Activated T-helper 2 cell treated with anti-CD3 and anti-CD28 coated beads, Interferon-gamma antibody, Interleukin-2, Interleukin-4, amounts not matched to agents 10 μg/mL and 5 μg/mL and 100 μg/mL, durations not matched to agents 14 hours and 24 hours and 36 hours (primary cell): Measurements from ENCODE around the gene SLC44A1. TPM values are rescaled to one million over a fixed set of nuclear protein-coding genes. Genes with fewer than 3 reads are reported as not detected.

ENCODE experiments used
- DNase-seq: peaks from one replicate; pipeline ENCODE4 v3.0.0; 2021; ENCODE audit warnings: low spot score
- H3K27ac Mint-ChIP-seq: one replicate; pipeline ENCODE4 v1.8.0; 2021; ENCODE audit warnings: mixed read lengths
- H3K27me3 Mint-ChIP-seq: one replicate; pipeline ENCODE4 v1.8.0; 2021; ENCODE audit warnings: low read depth, mixed read lengths
- H3K36me3 Mint-ChIP-seq: one replicate; pipeline ENCODE4 v1.8.0; 2021; ENCODE audit warnings: low read depth, mixed read lengths
- H3K4me1 Mint-ChIP-seq: one replicate; pipeline ENCODE4 v1.8.0; 2021; ENCODE audit warnings: low read depth, mixed read lengths
- H3K4me3 Mint-ChIP-seq: one replicate; pipeline ENCODE4 v1.8.0; 2021; ENCODE audit warnings: low read depth, mild to moderate bottlenecking, moderate library complexity, mixed read lengths
- H3K9me3 Mint-ChIP-seq: one replicate; pipeline ENCODE4 v1.8.0; 2021; ENCODE audit warnings: mixed read lengths
- intact Hi-C: fragments of 100-400 bp; cut with micrococcal nuclease; formaldehyde crosslinking; loops from one replicate; pipeline ENCODE4 v1.15.1; 2023
- total RNA-seq: library from RNA; stranded (reverse); gene quantifications from 2 replicates; pipeline ENCODE4 v1.2.3, GENCODE V29; 2022

Gene SLC44A1
- total RNA-seq, 1 donor from 2014 or later: 2.0 TPM

- Mint-ChIP-seq H3K4me1 (no peaks in the 10 kb centered on the region), H3K27me3 (peaks cover 6% of the 10 kb centered on the region), H3K9me3 (peaks cover 24% of the 10 kb centered on the region), H3K4me3 (no peak overlapping the region), H3K27ac (no peak overlapping the region), H3K36me3 (peaks cover 3% of the 10 kb centered on the region)
- no peak for DNase-seq
- intact Hi-C loops: no loop called here
These were observed 20.8 kb upstream of the SLC44A1 start for GRCh38 chr9:105223544-105224140.

DNA sequence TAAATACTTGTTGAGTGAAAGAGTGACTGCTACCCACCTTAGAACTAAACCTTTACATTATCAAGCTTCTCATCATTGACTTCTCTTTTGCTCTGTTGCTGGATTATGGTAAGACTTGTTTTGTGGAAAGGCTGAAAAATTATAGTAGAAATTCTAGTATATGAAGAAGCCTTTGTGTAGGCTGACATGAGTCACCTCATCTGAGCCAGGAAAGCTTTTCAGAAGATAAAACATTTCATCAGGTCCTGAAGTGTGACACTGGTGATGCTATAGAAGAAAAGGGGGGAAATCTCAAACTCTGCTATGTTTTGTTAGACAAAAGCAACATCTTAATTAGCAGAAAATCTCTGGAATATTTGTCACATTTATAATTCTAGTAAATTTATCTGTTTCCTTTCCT is 18.4 kb upstream of the SLC44A1 start:
- Mint-ChIP-seq H3K4me1 (no peaks in the 10 kb centered on the region), H3K36me3 (peaks cover 3% of the 10 kb centered on the region), H3K4me3 (no peak overlapping the region), H3K9me3 (peaks cover 24% of the 10 kb centered on the region), H3K27ac (no peak overlapping the region), H3K27me3 (peaks cover 13% of the 10 kb centered on the region)
- intact Hi-C loops: no loop called here
- DNase-seq: no peak

DNA sequence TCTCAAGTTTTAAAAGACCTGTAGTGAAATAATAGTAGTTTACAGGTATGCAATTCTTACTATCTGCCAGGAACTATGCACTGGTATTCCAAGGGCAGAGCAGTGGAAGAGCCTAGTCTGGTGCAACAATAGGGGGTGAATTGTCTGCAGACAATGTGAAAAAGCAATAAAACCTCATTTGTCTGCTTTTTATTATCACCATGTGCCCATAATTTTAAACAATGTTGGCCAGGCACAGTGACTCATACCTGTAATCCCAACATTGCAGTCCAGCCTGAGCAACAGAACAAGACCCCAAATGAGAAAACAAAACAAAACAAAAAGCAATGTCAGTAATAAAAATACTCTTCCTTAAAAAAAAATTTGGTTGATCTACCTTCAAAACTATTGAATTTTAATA is 12.2 kb upstream of the SLC44A1 start:
- Mint-ChIP-seq H3K27me3 (peaks cover 14% of the 10 kb centered on the region), H3K4me1 (no peaks in the 10 kb centered on the region), H3K4me3 (no peak overlapping the region), H3K9me3 (no peaks in the 10 kb centered on the region), H3K36me3 (no peaks in the 10 kb centered on the region), H3K27ac (no peak overlapping the region)
- no peak for DNase-seq
- intact Hi-C loops: no loop called here

DNA sequence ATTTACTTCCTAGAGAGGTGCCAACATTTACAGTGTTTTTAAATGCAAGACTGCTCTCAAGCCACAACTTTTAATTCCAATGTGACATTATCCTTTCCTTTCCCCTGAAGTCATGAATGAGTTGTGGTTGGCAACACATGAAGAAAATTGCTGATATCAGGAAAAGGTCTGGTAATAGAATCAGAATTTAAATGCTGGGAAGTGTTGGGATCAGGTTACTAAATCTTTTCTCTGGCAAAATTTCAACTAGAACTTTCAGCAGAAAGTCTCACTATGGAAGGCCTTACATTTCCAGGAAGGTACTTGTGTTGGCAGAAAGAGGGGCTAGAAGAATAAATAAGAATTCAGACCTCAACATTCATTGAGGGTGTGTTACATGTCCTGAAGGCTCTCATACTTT is 10.6 kb upstream of the SLC44A1 start:
- intact Hi-C loops: no loop called here
- Mint-ChIP-seq H3K27ac (no peak overlapping the region), H3K4me1 (no peaks in the 10 kb centered on the region), H3K4me3 (no peak overlapping the region), H3K27me3 (peaks cover 15% of the 10 kb centered on the region), H3K36me3 (no peaks in the 10 kb centered on the region), H3K9me3 (no peaks in the 10 kb centered on the region)
- DNase-seq: no peak

- Mint-ChIP-seq H3K4me1 (no peaks in the 10 kb centered on the region), H3K27ac (no peak overlapping the region), H3K27me3 (peaks cover 19% of the 10 kb centered on the region), H3K36me3 (no peaks in the 10 kb centered on the region), H3K4me3 (no peak overlapping the region), H3K9me3 (no peaks in the 10 kb centered on the region)
- intact Hi-C loops: no loop called here
- DNase-seq: no peak
These were observed 8.2 kb upstream of the SLC44A1 start for GRCh38 chr9:105236261-105236660.

DNA sequence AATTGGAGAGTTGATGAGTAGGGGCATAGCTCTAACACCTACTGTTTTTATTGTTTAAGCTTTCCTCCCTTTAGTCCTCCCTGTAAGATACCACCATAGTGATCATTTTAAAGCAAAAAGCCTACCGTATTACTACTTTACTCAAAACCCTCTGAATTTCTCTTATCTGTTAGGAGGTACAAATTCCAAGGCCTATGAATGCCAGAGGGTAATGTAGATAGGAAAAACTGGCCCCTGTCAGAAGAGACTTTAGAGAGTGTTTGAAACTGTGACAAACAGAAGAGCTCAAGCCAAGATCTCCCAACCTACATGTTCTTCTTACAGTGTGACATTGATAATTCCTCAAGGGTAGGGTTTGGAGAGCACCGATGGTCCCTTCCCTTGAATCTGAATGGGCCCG is 7.2 kb upstream of the SLC44A1 start:
- Mint-ChIP-seq H3K4me3 (no peak overlapping the region), H3K36me3 (no peaks in the 10 kb centered on the region), H3K27ac (no peak overlapping the region), H3K9me3 (no peaks in the 10 kb centered on the region), H3K4me1 (peaks cover under 1% of the 10 kb centered on the region), H3K27me3 (peaks cover 27% of the 10 kb centered on the region)
- intact Hi-C loops: no loop called here
- no peak for DNase-seq

- peaks cover 3% of the 10 kb centered on the region for H3K4me1 Mint-ChIP-seq
- no peaks in the 10 kb centered on the region for H3K9me3 Mint-ChIP-seq
- no peak for DNase-seq
- no peak overlapping the region for H3K27ac Mint-ChIP-seq
- H3K36me3 Mint-ChIP-seq: no peaks in the 10 kb centered on the region
- intact Hi-C loops: no loop called here
- peaks cover 35% of the 10 kb centered on the region for H3K27me3 Mint-ChIP-seq
- no peak overlapping the region for H3K4me3 Mint-ChIP-seq
These were observed 6.1 kb upstream of the SLC44A1 start for GRCh38 chr9:105238302-105238701.

GRCh38 chr9:105241356-105242043 is 3.0 kb upstream of the SLC44A1 start:
- Mint-ChIP-seq H3K9me3 (no peaks in the 10 kb centered on the region), H3K4me3 (no peak overlapping the region), H3K36me3 (no peaks in the 10 kb centered on the region), H3K27ac (no peak overlapping the region), H3K27me3 (peaks cover 49% of the 10 kb centered on the region), H3K4me1 (peaks cover 9% of the 10 kb centered on the region)
- DNase-seq: no peak
- intact Hi-C loops: loop anchor here (5.0 to 10.0 kb wide), 4 partner anchors 247 to 453 kb away; partner anchors contain the start of genes ABCA1, FKTN and TMEM38B

DNA sequence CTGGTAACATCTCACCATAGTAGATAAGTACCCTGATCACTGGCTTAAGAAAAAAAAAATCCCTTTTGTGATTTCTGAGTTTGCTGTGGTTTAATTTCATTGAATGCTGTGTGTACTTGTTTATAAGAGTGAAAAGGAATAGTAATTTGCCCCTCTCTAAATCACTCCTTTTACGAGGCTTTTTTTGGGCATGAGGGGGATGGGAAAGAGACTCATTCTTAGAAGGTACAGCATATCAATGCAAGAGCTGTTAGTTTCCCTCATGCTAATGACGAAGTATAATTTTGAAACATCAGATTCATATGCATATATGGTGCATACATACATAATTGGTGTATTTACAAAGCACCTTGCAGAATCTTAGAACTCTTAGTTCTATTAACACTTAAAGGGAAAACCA is 2.4 kb upstream of the SLC44A1 start:
- intact Hi-C loops: loop anchor here (5.0 to 10.0 kb wide), 4 partner anchors 247 to 453 kb away; partner anchors contain the start of genes ABCA1, FKTN and TMEM38B
- Mint-ChIP-seq H3K4me3 (no peak overlapping the region), H3K36me3 (no peaks in the 10 kb centered on the region), H3K27me3 (peaks cover 54% of the 10 kb centered on the region), H3K9me3 (no peaks in the 10 kb centered on the region), H3K27ac (no peak overlapping the region), H3K4me1 (peaks cover 9% of the 10 kb centered on the region)
- no peak for DNase-seq

DNA sequence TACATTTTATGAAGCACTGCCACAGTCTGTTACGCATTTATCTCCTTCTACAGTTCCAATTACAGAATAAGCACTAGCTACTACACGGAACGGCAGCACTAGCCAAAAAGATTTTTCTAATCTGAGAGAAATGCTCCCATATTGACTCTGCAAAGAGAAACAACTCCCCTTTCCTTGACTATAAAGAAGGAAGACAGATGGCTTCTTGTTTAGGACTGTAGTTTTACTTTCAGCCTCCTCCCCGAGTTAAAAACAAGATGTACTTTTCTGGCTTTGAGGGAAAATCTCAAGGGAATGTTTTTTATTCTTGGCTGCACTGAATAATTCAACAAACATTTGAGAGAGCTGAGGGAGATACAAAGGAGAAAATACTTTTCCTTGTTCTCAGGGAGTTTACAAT is 1.9 kb upstream of the SLC44A1 start:
- no peak overlapping the region for H3K27ac Mint-ChIP-seq
- no peaks in the 10 kb centered on the region for H3K36me3 Mint-ChIP-seq
- peaks cover 59% of the 10 kb centered on the region for H3K27me3 Mint-ChIP-seq
- intact Hi-C loops: loop anchor here (5.0 to 10.0 kb wide), 4 partner anchors 248 to 452 kb away; partner anchors contain the start of genes ABCA1, FKTN and TMEM38B
- H3K9me3 Mint-ChIP-seq: no peaks in the 10 kb centered on the region
- peaks cover 9% of the 10 kb centered on the region for H3K4me1 Mint-ChIP-seq
- DNase-seq: no peak
- H3K4me3 Mint-ChIP-seq: no peak overlapping the region

DNA sequence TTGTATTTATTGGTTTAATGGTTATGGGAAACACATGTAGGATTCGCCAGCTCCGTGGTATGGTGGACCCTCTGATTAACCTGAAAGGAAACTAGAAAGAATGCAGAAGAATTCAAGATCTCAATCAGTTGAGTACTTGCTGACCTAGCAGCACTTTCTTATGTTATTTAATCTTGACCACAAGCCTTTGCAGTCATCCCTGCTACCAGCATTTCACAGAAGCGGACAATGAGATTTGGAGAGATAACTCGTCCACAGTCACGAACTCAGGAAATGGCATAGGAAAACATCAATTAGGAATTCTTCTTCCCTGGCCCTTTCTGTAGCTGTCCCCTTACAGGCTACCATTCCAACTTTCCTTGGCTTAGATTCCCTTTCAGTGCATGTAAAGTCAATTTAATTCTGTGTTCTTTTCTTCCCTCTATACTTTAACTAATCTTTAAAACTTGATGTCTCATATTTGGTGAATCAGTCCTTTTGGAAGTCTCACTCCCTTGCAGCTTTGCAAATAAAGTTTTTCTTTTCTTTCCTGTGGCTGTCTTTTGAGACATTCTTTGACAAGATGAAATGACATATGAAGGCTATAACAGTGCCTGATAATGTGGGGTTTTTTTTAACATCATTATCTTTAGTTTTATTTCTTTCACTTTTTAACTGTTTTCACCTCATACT is 1.3 kb upstream of the SLC44A1 start:
- H3K4me3 Mint-ChIP-seq: no peak overlapping the region
- no peaks in the 10 kb centered on the region for H3K36me3 Mint-ChIP-seq
- no peaks in the 10 kb centered on the region for H3K9me3 Mint-ChIP-seq
- H3K4me1 Mint-ChIP-seq: peaks cover 9% of the 10 kb centered on the region
- H3K27ac Mint-ChIP-seq: no peak overlapping the region
- intact Hi-C loops: loop anchor here (5.0 to 10.0 kb wide), 4 partner anchors 248 to 452 kb away; partner anchors contain the start of genes ABCA1, FKTN and TMEM38B
- H3K27me3 Mint-ChIP-seq: peaks cover 65% of the 10 kb centered on the region
- DNase-seq: no peak

GRCh38 chr9:105244734-105245028 is 230 bp downstream of the SLC44A1 start:
- no peak overlapping the region for H3K27ac Mint-ChIP-seq

More at GRCh38 chr9:105244734-105245028, 230 bp downstream of the SLC44A1 start:
- intact Hi-C loops: loop anchor here (1.0 to 10.0 kb wide), 7 partner anchors 55 to 450 kb away; partner anchors contain the start of genes ABCA1, FKTN and TMEM38B
- no peak for DNase-seq
- peaks cover 9% of the 10 kb centered on the region for H3K4me1 Mint-ChIP-seq
- H3K36me3 Mint-ChIP-seq: no peaks in the 10 kb centered on the region
- H3K27me3 Mint-ChIP-seq: peaks cover 65% of the 10 kb centered on the region
- H3K4me3 Mint-ChIP-seq: peak overlapping the region; percentile 83
- H3K9me3 Mint-ChIP-seq: no peaks in the 10 kb centered on the region
